Breast epithelium (tissue), 4 donors: ENCODE results near the gene NFAT5. TPM values are rescaled to one million over a fixed set of nuclear protein-coding genes. Genes with fewer than 3 reads are reported as not detected.
"Not testable (repeated sequence)": the region's sequence is repeated elsewhere in the genome, so short reads cannot be mapped to it uniquely, and the experiment has no call there.

Experiments used
- DNase-seq, 2 donors: peaks; one replicate each; pipeline ENCODE4 v3.0.0-alpha.2; 2019; ENCODE audit warnings: low spot score in 2 of 2
- H3K27ac ChIP-seq, 2 donors: fragments of 200-600 bp; sonication (generic) in 1 of 2; one replicate each; pipeline ENCODE4 v1.5.1; 2016 to 2019; ENCODE audit warnings: mild to moderate bottlenecking in 1 of 2
- H3K27me3 ChIP-seq, 2 donors: fragments of 200-600 bp; sonication (generic) in 1 of 2; one replicate each; pipeline versions ENCODE4 v1.5.1 to v1.6.0; 2017 to 2019; ENCODE audit warnings: control low read depth in 1 of 2, mild to moderate bottlenecking in 1 of 2
- H3K36me3 ChIP-seq: fragments of 200-600 bp; one replicate; pipeline ENCODE4 v1.5.1; 2019
- H3K4me1 ChIP-seq, 2 donors: fragments of 200-600 bp; sonication (generic); one replicate each; pipeline ENCODE4 v1.5.1; 2016 to 2019; ENCODE audit warnings: control low read depth in 1 of 2
- H3K4me3 ChIP-seq, 3 donors: fragments of 200-600 bp; sonication (generic); 1 replicate in 2 of 3; 2 replicates in 1 of 3; pipeline ENCODE4 v1.5.1; 2016 to 2019; ENCODE audit warnings: mild to moderate bottlenecking in 3 of 3, moderate library complexity in 2 of 3
- H3K9me3 ChIP-seq, 2 donors: fragments of 200-600 bp; sonication (generic) in 1 of 2; one replicate each; pipeline ENCODE4 v1.5.1; 2016 to 2019; ENCODE audit warnings: control low read depth in 1 of 2
- CTCF ChIP-seq, 3 donors: fragments of 450-650 bp; IDR thresholded peaks; one replicate each; pipeline ENCODE4 v1.5.1; 2016 to 2017; ENCODE audit warnings: antibody characterized with exemption in 3 of 3, mild to moderate bottlenecking in 3 of 3, moderate library complexity in 3 of 3
- POLR2A ChIP-seq: fragments of 450-650 bp; IDR thresholded peaks from one replicate; pipeline ENCODE4 v1.6.1; 2016; ENCODE audit warnings: antibody characterized with exemption, mild to moderate bottlenecking, moderate library complexity
- POLR2AphosphoS5 ChIP-seq, 3 donors: sonication (generic); formaldehyde crosslinking; IDR thresholded peaks; one replicate each; pipeline ENCODE4 v1.6.1; 2017; ENCODE audit warnings: antibody characterized with exemption in 3 of 3
- intact Hi-C: fragments of 100-400 bp; cut with DNase I; formaldehyde crosslinking; loops from one replicate; pipeline ENCODE4 v1.15.1; 2023; ENCODE audit warnings: low total_unique reads
- total RNA-seq, 3 donors: library from RNA; depleted of rRNA; stranded (reverse); fragments of >200 nt; gene quantifications; one replicate each; pipeline ENCODE4 v1.1.0, GENCODE V29; 2016

Gene NFAT5
- total RNA-seq: 10 to 100 TPM; 57.3 to 88.3 (median 63.3) TPM

GRCh38 chr16:69565671-69566239 is at the start of gene NFAT5:
TSS of gene NFAT5 (plus strand) at chr16:69565966. CDS start at chr16:69566302, 336 bp downstream.
- peak; percentile 88 for DNase-seq
- H3K4me1 ChIP-seq: peaks cover 0 to 11% of the 10 kb centered on the region in 2 donors
- no peaks in the 10 kb centered on the region for H3K9me3 ChIP-seq
- intact Hi-C loops: no loop called here
- H3K27ac ChIP-seq: peak within 1 kb of the TSS; percentile 99 to 100
- H3K36me3 ChIP-seq: no peaks in the 10 kb centered on the region
- H3K27me3 ChIP-seq: no peaks in the 10 kb centered on the region
- peak; percentile 83 for TF ChIP-seq POLR2A
- TF ChIP-seq CTCF (IDR thresholded peaks at IDR 0.05): peak in 1 of 3 donors; percentile 11
- peak; percentile 87 to 98 (median 89) for TF ChIP-seq POLR2AphosphoS5 (IDR thresholded peaks at IDR 0.05)
- H3K4me3 ChIP-seq: peak within 1 kb of the TSS; percentile 89 to 99 (median 98)

DNA sequence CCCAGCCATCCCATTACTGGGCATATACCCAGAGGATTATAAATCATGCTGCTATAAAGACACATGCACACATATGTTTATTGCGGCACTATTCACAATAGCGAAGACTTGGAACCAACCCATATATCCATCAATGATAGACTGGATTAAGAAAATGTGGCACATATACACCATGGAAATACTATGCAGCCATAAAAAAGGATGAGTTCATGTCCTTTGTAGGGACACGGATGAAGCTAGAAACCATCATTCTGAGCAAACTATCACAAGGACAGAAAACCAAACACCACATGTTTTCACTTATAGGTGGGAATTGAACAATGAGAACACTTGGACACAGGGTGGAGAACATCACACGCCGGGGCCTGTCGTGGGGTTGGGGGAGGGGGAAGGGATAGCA is 47.9 kb upstream of the NFAT5 start:
- H3K27ac ChIP-seq, DNase-seq, intact Hi-C loops, H3K4me1 ChIP-seq, H3K4me3 ChIP-seq, H3K27me3 ChIP-seq, H3K9me3 ChIP-seq, H3K36me3 ChIP-seq: not testable (repeated sequence)

DNA sequence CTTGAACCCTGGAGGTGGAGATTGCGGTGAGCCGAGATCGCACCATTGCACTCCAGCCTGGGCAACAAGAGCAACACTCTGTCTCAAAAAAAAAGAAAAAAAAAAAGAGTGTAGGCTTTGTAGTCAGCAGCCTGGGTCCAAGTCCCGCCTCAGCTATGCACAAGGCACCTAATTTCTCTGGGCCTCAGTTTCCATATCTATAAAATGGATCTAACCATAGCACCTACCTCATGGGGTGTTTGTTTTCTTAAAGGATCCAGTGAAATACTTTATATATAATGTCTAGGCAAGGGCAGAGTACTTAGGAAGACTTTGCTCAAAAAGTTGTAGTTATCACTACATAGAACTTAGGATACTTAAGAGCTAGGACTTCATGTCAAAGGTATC is 45.4 kb upstream of the NFAT5 start:
- Histone ChIP-seq H3K36me3 (no peaks in the 10 kb centered on the region), H3K4me3 (no peak overlapping the region), H3K27ac (no peak overlapping the region), H3K27me3 (no peaks in the 10 kb centered on the region), H3K4me1 (no peaks in the 10 kb centered on the region), H3K9me3 (no peaks in the 10 kb centered on the region)
- DNase-seq: no peak
- TF ChIP-seq POLR2A (no peak), POLR2AphosphoS5 (IDR thresholded peaks at IDR 0.05) (no peak), CTCF (IDR thresholded peaks at IDR 0.05) (no peak)
- intact Hi-C loops: no loop called here

DNA sequence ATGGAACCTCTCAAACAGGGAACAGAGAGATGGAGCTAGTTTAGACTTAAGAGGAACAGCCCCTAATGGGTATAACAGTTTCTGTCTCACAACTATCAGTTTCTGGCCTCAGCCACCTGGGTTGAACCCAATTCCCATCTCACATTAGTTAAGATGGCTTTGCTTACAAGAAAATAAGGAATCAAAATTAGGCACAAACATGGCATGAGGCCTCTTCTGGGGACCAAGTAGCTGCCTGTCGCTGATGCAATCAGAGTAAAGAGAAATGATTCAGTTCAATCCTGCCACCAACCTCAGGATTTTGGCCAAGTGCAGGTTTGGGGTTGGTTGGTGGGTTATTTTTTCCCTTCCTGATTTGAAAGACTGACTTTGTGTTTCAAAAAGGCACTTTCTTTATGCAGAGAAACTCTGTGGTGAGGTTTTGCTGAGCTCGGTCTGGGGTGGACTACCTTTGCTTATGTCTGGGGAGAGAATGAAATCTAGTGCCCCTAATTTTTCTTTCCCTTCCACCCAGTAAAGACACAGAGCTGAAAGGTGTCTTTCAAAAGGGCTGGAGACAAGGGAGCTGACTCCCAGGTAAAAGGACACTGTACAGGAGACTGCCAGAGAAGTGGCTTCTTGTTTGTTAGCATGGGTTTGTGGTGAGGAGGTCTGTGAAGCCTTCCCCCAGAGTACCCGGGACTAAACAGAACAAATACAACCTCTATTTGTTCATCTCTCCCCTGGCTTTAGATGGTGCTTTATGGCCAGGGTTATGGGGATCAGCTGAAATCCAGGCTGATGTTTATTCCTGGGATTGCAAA is 44.8 kb upstream of the NFAT5 start:
- Histone ChIP-seq H3K27me3 (no peaks in the 10 kb centered on the region), H3K9me3 (no peaks in the 10 kb centered on the region), H3K27ac (no peak overlapping the region), H3K4me3 (no peak overlapping the region), H3K36me3 (no peaks in the 10 kb centered on the region), H3K4me1 (no peaks in the 10 kb centered on the region)
- TF ChIP-seq CTCF (IDR thresholded peaks at IDR 0.05) (no peak), POLR2A (no peak), POLR2AphosphoS5 (IDR thresholded peaks at IDR 0.05) (no peak)
- DNase-seq: no peak
- intact Hi-C loops: no loop called here

DNA sequence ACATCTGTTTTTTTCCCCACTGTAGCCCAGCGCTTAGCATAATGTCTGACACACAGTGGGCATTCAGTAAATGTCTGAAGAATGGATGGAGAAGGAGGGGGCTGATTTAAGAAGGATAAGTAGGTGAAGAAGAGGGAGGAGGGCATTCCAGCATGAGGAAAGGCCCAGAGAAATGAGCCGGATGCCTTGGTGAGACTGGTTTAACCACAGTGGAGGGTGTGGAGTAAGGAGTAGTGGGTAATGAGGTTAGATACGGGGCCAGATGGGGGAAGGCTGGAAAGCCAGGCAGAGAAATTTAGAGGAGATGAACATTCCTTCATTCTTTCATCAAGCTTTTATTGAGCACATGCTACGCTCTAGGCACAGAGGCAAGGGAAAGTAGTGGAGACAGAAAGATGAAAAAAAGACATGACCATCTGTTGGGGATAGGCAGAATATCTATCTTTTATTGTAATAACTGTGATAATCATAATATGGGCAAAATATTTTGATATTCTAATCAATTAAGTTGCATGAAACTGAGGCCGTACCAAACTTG is 43.7 kb upstream of the NFAT5 start:
- H3K9me3 ChIP-seq: no peaks in the 10 kb centered on the region
- no peak overlapping the region for H3K4me3 ChIP-seq
- intact Hi-C loops: no loop called here
- DNase-seq: no peak
- H3K27ac ChIP-seq: no peak overlapping the region
- no peaks in the 10 kb centered on the region for H3K36me3 ChIP-seq
- TF ChIP-seq POLR2A (no peak), POLR2AphosphoS5 (IDR thresholded peaks at IDR 0.05) (no peak), CTCF (IDR thresholded peaks at IDR 0.05) (no peak)
- no peaks in the 10 kb centered on the region for H3K27me3 ChIP-seq
- no peaks in the 10 kb centered on the region for H3K4me1 ChIP-seq
